K562 (cell line): ENCODE results near the gene TUBB4B. TPM values are rescaled to one million over a fixed set of nuclear protein-coding genes. Genes with fewer than 3 reads are reported as not detected.

Source experiments
- ATF4 ChIP-seq: fragments of 450-650 bp; formaldehyde crosslinking; IDR thresholded peaks from 2 replicates; pipeline ENCODE4 v1.4.0; 2022; ENCODE audit warnings: mild to moderate bottlenecking, moderate library complexity
- E2F4 ChIP-seq: sonication (generic); formaldehyde crosslinking; IDR thresholded peaks from 2 replicates; pipeline ENCODE4 v1.8.0; 2022; ENCODE audit warnings: mild to moderate bottlenecking, low read depth, missing genetic modification reagents
- E4F1 ChIP-seq: fragments of 250-450 bp; sonication (Bioruptor Pico); IDR thresholded peaks from 2 replicates; pipeline ENCODE4 v1.5.0; 2021; ENCODE audit warnings: mild to moderate bottlenecking, borderline replicate concordance
- ETS1 ChIP-seq: conservative IDR thresholded peaks from 2 replicates; pipeline ENCODE4 v1.6.1; 2011; ENCODE audit warnings: low read depth, mild to moderate bottlenecking, low read length; ENCODE audit not compliant: control insufficient read depth
- MITF ChIP-seq: IDR thresholded peaks from 2 replicates; pipeline ENCODE4 v1.6.1; 2014; ENCODE audit warnings: antibody characterized with exemption
- MTA2 ChIP-seq: fragments of 450-650 bp; IDR thresholded peaks from 2 replicates; pipeline ENCODE4 v1.6.1; 2016; ENCODE audit warnings: low read depth
- MTA3 ChIP-seq: fragments of 450-650 bp; formaldehyde crosslinking; IDR thresholded peaks from 2 replicates; pipeline ENCODE4 v1.6.1; 2017; ENCODE audit warnings: mild to moderate bottlenecking, borderline replicate concordance
- NCOA1 ChIP-seq: fragments of 450-650 bp; IDR thresholded peaks from 2 replicates; pipeline ENCODE4 v1.6.1; 2016; ENCODE audit warnings: low read depth
- NFIX ChIP-seq: fragments of 250-450 bp; sonication (Bioruptor Pico); IDR thresholded peaks from 2 replicates; pipeline ENCODE4 v1.4.0; 2020; ENCODE audit warnings: low read depth, mild to moderate bottlenecking, moderate library complexity
- NFRKB ChIP-seq: fragments of 450-650 bp; IDR thresholded peaks from 2 replicates; pipeline ENCODE4 v1.6.1; 2016; ENCODE audit warnings: low read depth
- PHF21A ChIP-seq: fragments of 450-650 bp; IDR thresholded peaks from 2 replicates; pipeline ENCODE4 v1.6.1; 2017; ENCODE audit warnings: low read depth, borderline replicate concordance
- RBM25 ChIP-seq: fragments of 200-400 bp; formaldehyde crosslinking; IDR thresholded peaks from 2 replicates; pipeline ENCODE4 v1.6.1; 2018; ENCODE audit warnings: low read length, low read depth, moderate library complexity; ENCODE audit not compliant: severe bottlenecking
- ZNF316 ChIP-seq: fragments of 450-650 bp; IDR thresholded peaks from 2 replicates; pipeline ENCODE4 v1.6.1; 2016
- ZNF551 ChIP-seq: fragments of 250-450 bp; sonication (Bioruptor Pico); IDR thresholded peaks from 2 replicates; pipeline ENCODE4 v1.5.0; 2021; ENCODE audit warnings: mild to moderate bottlenecking, moderate library complexity
- ZNF740 ChIP-seq, 3 experiments: fragments of 200-800 bp in 1 of 3; sonication (Bioruptor generic) in 1 of 3; sonication (generic) in 1 of 3; formaldehyde crosslinking in 1 of 3; IDR thresholded peaks; 2 replicates each; pipeline versions ENCODE4 v1.6.1 to v1.8.0; 2016 to 2022; ENCODE audit warnings: mild to moderate bottlenecking in 2 of 3, missing compliant biosample characterization in 2 of 3, missing genetic modification characterization in 2 of 3, missing genetic modification reagents in 1 of 3
- ZNF75A ChIP-seq: fragments of 450-650 bp; formaldehyde crosslinking; IDR thresholded peaks from 2 replicates; pipeline ENCODE4 v1.4.0; 2020; ENCODE audit warnings: mild to moderate bottlenecking
- polyA plus RNA-seq, 8 experiments: library from polyadenylated mRNA; depleted of rRNA in 4 of 8; stranded (reverse) in 5 of 8; unstranded in 3 of 8; fragments of >200 nt; fragmentation: Nextera tagmentation in 2 of 8; fragmentation: Illumina TruSeq in 1 of 8; extraction: Ambion mirVana in 2 of 8; extraction: Trizol in 1 of 8; gene quantifications; 2 replicates each; pipeline versions ENCODE4 v1.2.1 to v1.2.3, GENCODE V29; 2011 to 2014; ENCODE audit warnings: inconsistent platforms in 1 of 8, missing spikeins in 1 of 8
- total RNA-seq, 7 experiments: library from RNA; depleted of rRNA in 6 of 7; stranded (reverse); fragments of >200 nt in 6 of 7; fragmentation: Illumina TruSeq in 2 of 7; extraction: Trizol in 2 of 7; gene quantifications; 2 replicates each; pipeline versions ENCODE4 v1.2.1 to v1.2.3, GENCODE V29; 2011 to 2021; ENCODE audit warnings: low replicate concordance in 1 of 7

TUBB4B gene
- total and polyA plus RNA-seq, 9 of the 15 experiments (the other 6 are each of a cell fraction or from before 2014, with no cell fraction given): 24.1 to 443 (median 268) TPM

GRCh38 chr9:137277329-137278041, 36.4 kb downstream of the TUBB4B start, which contains the start of gene TOR4A (continued):
- TF ChIP-seq PHF21A (no peak), ATF4 (CRISPR knock-in tag) (no peak), ZNF75A (CRISPR knock-in tag) (no peak), ZNF740 (CRISPR knock-in tag; IDR thresholded peaks at IDR 0.05) (peak; percentile 64; the same call in 1 of the 2 replicates), ZNF740 (tag; IDR thresholded peaks at IDR 0.05) (peak in 1 of 2 experiments; percentile 78; a peak in 2 of 4 replicates), ETS1 (peak; percentile 27; the same call in 1 of the 2 replicates), MITF (no peak), NFIX (CRISPR knock-in tag) (no peak), ZNF551 (CRISPR knock-in tag) (no peak), NFRKB (peak; percentile 54; the same call in 1 of the 2 replicates), MTA2 (no peak), E4F1 (CRISPR knock-in tag) (no peak), NCOA1 (peak; percentile 48; the same call in 1 of the 2 replicates), MTA3 (peak; percentile 40), RBM25 (no peak), ZNF316 (no peak), E2F4 (CRISPR knock-in tag) (no peak)
